Activated CD4-positive, alpha-beta T cell treated with anti-CD3 and anti-CD28 coated beads for 24 hours (primary cell): Measurements from ENCODE around the gene QRFP.

Experiments
- DNase-seq, 2 donors: peaks; one replicate each; pipeline ENCODE4 v3.0.0-alpha.2; 2020; ENCODE audit warnings: low read depth in 2 of 2

QRFP gene

GRCh38 chr9:130890870-130891687 lies 5.5 kb downstream of the QRFP start:
- DNase-seq = no peak

GRCh38 chr9:130890124-130890523 lies 6.5 kb downstream of the QRFP start:
- DNase-seq = no peak

GRCh38 chr9:130888146-130888885 lies 8.3 kb downstream of the QRFP start:
- DNase-seq = no peak

GRCh38 chr9:130887494-130888144 lies 9.0 kb downstream of the QRFP start:
- no peak for DNase-seq

GRCh38 chr9:130886981-130887380 lies 9.6 kb downstream of the QRFP start:
- DNase-seq = no peak

GRCh38 chr9:130885484-130886375 lies 10.9 kb downstream of the QRFP start:
- DNase-seq = no peak

GRCh38 chr9:130884542-130885483 lies 11.8 kb downstream of the QRFP start:
- no peak for DNase-seq

- DNase-seq = no peak
These were observed 12.5 kb downstream of the QRFP start for GRCh38 chr9:130884111-130884531.

GRCh38 chr9:130883479-130883878 lies 13.1 kb downstream of the QRFP start:
- no peak for DNase-seq

- no peak for DNase-seq
These were observed 13.9 kb downstream of the QRFP start for GRCh38 chr9:130882696-130883225.

GRCh38 chr9:130881516-130881915 lies 15.1 kb downstream of the QRFP start:
- DNase-seq = no peak

- DNase-seq = no peak
These were observed 15.9 kb downstream of the QRFP start for GRCh38 chr9:130880599-130881220.

- no peak for DNase-seq
These were observed 16.7 kb downstream of the QRFP start for GRCh38 chr9:130879863-130880411.

GRCh38 chr9:130878295-130878694 lies 18.3 kb downstream of the QRFP start:
- no peak for DNase-seq

- DNase-seq = no peak
These were observed 19.3 kb downstream of the QRFP start for GRCh38 chr9:130877300-130877699.

GRCh38 chr9:130874783-130875182 lies 21.8 kb downstream of the QRFP start:
- DNase-seq = no peak

- no peak for DNase-seq
These were observed 22.6 kb downstream of the QRFP start for GRCh38 chr9:130873966-130874365.

GRCh38 chr9:130872912-130873503 lies 23.6 kb downstream of the QRFP start:
- DNase-seq = no peak

- DNase-seq = no peak
These were observed 24.1 kb downstream of the QRFP start for GRCh38 chr9:130872508-130872907.
